Vagina (tissue), 2 donors: ENCODE data around the gene NRXN3. TPM values are rescaled to one million over a fixed set of nuclear protein-coding genes. Genes with fewer than 3 reads are reported as not detected.

Source experiments
- DNase-seq, 2 donors: peaks; one replicate each; pipeline ENCODE4 v3.0.0-alpha.2; 2017; ENCODE audit errors: extremely low spot score in 2 of 2
- H3K27ac ChIP-seq: fragments of 200-600 bp; sonication (generic); one replicate; pipeline ENCODE4 v1.5.1; 2019
- H3K27me3 ChIP-seq: fragments of 200-600 bp; sonication (generic); one replicate; pipeline ENCODE4 v1.5.1; 2019
- H3K36me3 ChIP-seq, 2 donors: fragments of 200-600 bp; sonication (generic); one replicate each; pipeline ENCODE4 v1.5.1; 2017 to 2019
- H3K4me1 ChIP-seq: fragments of 200-600 bp; sonication (generic); one replicate; pipeline ENCODE4 v1.5.1; 2019
- H3K4me3 ChIP-seq, 2 donors: fragments of 200-600 bp; sonication (generic); 1 replicate in 1 of 2; 2 replicates in 1 of 2; pipeline ENCODE4 v1.5.1; 2016 to 2019
- H3K9me3 ChIP-seq: fragments of 200-600 bp; sonication (generic); one replicate; pipeline ENCODE4 v1.5.1; 2019
- POLR2A ChIP-seq, 2 donors: fragments of 450-650 bp; IDR thresholded peaks; one replicate each; pipeline ENCODE4 v1.6.1; 2017; ENCODE audit warnings: antibody characterized with exemption in 2 of 2, mild to moderate bottlenecking in 2 of 2, moderate library complexity in 2 of 2
- POLR2AphosphoS5 ChIP-seq, 2 donors: sonication (generic); formaldehyde crosslinking; IDR thresholded peaks; one replicate each; pipeline ENCODE4 v1.9.0; 2017; ENCODE audit warnings: antibody characterized with exemption in 2 of 2, mild to moderate bottlenecking in 2 of 2, low read depth in 1 of 2; ENCODE audit not compliant: insufficient read depth in 1 of 2
- intact Hi-C: fragments of 100-400 bp; cut with DNase I; formaldehyde crosslinking; loops from one replicate; pipeline ENCODE4 v1.15.1; 2023
- total RNA-seq: library from RNA; depleted of rRNA; stranded (reverse); fragments of >200 nt; gene quantifications from one replicate; pipeline ENCODE4 v1.2.3, GENCODE V29; 2016
- TF ChIP-seq, protein P1 (sequence below), 3 experiments: fragments of 450-650 bp in 2 of 3; fragments of 200-600 bp in 1 of 3; sonication (generic) in 1 of 3; IDR thresholded peaks; one replicate each; pipeline ENCODE4 v1.5.1; 2017 to 2019; ENCODE audit warnings: antibody characterized with exemption in 3 of 3, mild to moderate bottlenecking in 2 of 3, moderate library complexity in 2 of 3

The NRXN3 gene
- total RNA-seq, 1 donor from 2014 or later, result 4.7 TPM

DNA sequence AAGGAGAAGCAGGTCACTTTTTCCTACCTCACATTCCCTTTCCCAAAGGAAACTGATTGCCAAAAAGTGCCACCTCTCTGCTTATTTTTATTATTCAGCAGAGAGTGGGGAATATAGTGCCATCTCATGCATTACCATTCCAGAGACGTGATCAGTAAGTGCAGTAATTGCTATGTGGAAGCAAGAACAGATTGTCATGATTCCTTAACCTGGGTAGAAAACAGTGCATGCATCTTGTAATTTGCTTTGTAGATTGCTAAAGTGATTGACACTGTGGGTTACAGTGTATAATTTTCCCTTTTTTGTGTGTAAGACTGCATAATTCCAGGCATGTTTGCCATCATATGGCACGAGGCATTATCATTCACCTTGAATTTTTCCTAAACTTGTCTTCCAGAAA, 1708.6 kb downstream of the NRXN3 start:
- intact Hi-C loops, result no loop called here
- Histone ChIP-seq H3K27ac (no peak overlapping the region), H3K27me3 (no peaks in the 10 kb centered on the region), H3K36me3 (no peaks in the 10 kb centered on the region), H3K4me3 (no peak overlapping the region), H3K4me1 (no peaks in the 10 kb centered on the region), H3K9me3 (no peaks in the 10 kb centered on the region)
- DNase-seq, result no peak
- TF ChIP-seq, protein P1, sequence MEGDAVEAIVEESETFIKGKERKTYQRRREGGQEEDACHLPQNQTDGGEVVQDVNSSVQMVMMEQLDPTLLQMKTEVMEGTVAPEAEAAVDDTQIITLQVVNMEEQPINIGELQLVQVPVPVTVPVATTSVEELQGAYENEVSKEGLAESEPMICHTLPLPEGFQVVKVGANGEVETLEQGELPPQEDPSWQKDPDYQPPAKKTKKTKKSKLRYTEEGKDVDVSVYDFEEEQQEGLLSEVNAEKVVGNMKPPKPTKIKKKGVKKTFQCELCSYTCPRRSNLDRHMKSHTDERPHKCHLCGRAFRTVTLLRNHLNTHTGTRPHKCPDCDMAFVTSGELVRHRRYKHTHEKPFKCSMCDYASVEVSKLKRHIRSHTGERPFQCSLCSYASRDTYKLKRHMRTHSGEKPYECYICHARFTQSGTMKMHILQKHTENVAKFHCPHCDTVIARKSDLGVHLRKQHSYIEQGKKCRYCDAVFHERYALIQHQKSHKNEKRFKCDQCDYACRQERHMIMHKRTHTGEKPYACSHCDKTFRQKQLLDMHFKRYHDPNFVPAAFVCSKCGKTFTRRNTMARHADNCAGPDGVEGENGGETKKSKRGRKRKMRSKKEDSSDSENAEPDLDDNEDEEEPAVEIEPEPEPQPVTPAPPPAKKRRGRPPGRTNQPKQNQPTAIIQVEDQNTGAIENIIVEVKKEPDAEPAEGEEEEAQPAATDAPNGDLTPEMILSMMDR (IDR thresholded peaks at IDR 0.05), result no peak
- no peak for TF ChIP-seq POLR2A (IDR thresholded peaks at IDR 0.05)
- TF ChIP-seq POLR2AphosphoS5 (IDR thresholded peaks at IDR 0.05; ENCODE audit: insufficient read depth in 1 of 2, low read depth in 1 of 2), result no peak

DNA sequence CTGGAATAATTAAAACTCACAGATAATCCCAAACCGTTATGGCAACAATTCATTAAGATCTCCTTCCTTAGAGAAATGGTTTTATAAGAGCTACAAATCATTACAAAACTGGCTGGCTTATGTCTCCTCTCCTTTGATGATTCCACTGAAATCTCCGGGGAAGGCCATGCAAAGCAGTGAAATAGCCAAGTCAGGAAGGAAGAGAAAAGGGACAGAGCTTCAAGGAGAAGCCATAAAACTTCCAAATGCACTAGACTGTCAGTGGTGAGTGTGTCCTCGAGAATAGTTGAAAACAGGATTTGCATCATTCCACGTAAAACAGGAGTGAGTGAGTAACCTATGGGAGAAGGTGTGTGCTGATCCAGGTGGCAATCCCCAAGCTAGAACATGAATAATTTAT, 1711.1 kb downstream of the NRXN3 start:
- Histone ChIP-seq H3K27ac (no peak overlapping the region), H3K4me1 (no peaks in the 10 kb centered on the region), H3K4me3 (no peak overlapping the region), H3K27me3 (no peaks in the 10 kb centered on the region), H3K9me3 (no peaks in the 10 kb centered on the region), H3K36me3 (no peaks in the 10 kb centered on the region)
- no peak for DNase-seq
- TF ChIP-seq POLR2A (IDR thresholded peaks at IDR 0.05), result no peak
- TF ChIP-seq, protein P1 (IDR thresholded peaks at IDR 0.05), result no peak
- no peak for TF ChIP-seq POLR2AphosphoS5 (IDR thresholded peaks at IDR 0.05; ENCODE audit: insufficient read depth in 1 of 2, low read depth in 1 of 2)
- intact Hi-C loops, result no loop called here

DNA sequence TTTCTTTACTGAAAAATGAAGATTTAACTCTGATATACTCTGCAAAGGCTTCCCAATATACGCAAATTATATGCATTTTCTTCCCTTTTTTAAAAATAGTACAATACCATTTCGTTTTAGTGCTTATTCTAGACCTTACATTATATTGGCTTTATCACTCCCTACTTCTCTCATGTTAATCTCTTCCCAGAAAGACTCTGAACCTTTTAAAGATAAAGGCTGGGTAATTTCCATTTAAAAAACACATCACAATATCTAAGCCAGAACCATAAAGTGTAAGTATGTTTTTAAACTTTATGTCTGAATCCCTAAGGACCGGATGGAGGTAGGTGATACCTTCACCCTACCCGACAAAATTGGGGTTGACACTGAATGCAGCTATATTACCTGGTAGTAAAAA, 1720.4 kb downstream of the NRXN3 start:
- no peak for DNase-seq
- Histone ChIP-seq H3K4me3 (no peak overlapping the region), H3K4me1 (peaks cover 3% of the 10 kb centered on the region), H3K9me3 (no peaks in the 10 kb centered on the region), H3K36me3 (no peaks in the 10 kb centered on the region), H3K27me3 (no peaks in the 10 kb centered on the region), H3K27ac (no peak overlapping the region)
- TF ChIP-seq, protein P1 (IDR thresholded peaks at IDR 0.05), result no peak
- TF ChIP-seq POLR2AphosphoS5 (IDR thresholded peaks at IDR 0.05; ENCODE audit: insufficient read depth in 1 of 2, low read depth in 1 of 2) (no peak), POLR2A (IDR thresholded peaks at IDR 0.05) (no peak)
- intact Hi-C loops, result no loop called here

DNA sequence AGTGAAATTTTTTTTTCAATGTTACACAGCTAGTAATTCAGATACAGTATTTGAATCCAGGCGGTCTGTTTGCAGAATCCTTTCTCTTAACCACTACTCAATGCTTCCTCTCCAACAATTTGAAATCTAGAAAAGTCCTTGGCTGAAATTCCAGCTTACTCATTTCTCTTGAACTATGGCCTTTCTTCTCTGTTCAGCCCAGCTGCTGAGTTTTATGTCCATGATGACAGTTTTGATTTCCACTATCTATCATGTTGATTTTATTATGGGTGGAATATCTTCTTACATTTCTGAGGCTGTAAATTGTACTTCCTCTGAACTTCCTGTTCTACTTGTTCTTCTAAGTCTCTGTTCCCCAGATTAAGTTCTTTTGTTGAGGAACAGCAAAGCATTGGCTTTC, 1725.8 kb downstream of the NRXN3 start:
- DNase-seq, result no peak
- intact Hi-C loops, result no loop called here

DNA sequence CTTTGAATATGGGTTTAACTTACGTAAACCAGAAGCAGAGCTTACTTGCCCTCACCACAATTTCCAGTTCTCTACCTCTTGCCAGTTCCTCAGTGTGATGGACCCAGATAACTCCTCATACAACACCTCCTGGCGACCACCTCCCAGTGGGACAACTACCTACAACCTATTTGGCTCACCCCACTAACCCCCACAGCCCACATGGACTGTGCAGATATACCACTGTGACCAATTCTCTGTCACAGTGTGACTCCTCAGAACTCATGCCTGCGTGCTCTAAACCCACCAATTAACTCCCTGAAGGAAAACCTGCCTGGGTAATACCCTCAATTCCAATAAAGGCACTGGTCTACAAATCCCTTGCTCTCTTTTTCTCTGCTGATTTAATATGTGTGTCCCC, 1729.4 kb downstream of the NRXN3 start:
- no peak for DNase-seq
- intact Hi-C loops, result no loop called here
- Histone ChIP-seq H3K4me3 (no peak overlapping the region), H3K27me3 (no peaks in the 10 kb centered on the region), H3K36me3 (no peaks in the 10 kb centered on the region), H3K4me1 (peaks cover 13% of the 10 kb centered on the region), H3K27ac (no peak overlapping the region), H3K9me3 (no peaks in the 10 kb centered on the region)
- TF ChIP-seq, protein P1 (IDR thresholded peaks at IDR 0.05), result no peak
- TF ChIP-seq POLR2A (IDR thresholded peaks at IDR 0.05) (no peak), POLR2AphosphoS5 (IDR thresholded peaks at IDR 0.05; ENCODE audit: insufficient read depth in 1 of 2, low read depth in 1 of 2) (no peak)

More for the DNA sequence above, 1725.8 kb downstream of the NRXN3 start:
- Histone ChIP-seq H3K36me3 (no peaks in the 10 kb centered on the region), H3K27me3 (no peaks in the 10 kb centered on the region), H3K4me1 (peaks cover 13% of the 10 kb centered on the region), H3K9me3 (no peaks in the 10 kb centered on the region), H3K27ac (no peak overlapping the region), H3K4me3 (no peak overlapping the region)
- TF ChIP-seq POLR2A (IDR thresholded peaks at IDR 0.05) (no peak), POLR2AphosphoS5 (IDR thresholded peaks at IDR 0.05; ENCODE audit: insufficient read depth in 1 of 2, low read depth in 1 of 2) (no peak)
- TF ChIP-seq, protein P1 (IDR thresholded peaks at IDR 0.05), result no peak
